Stimulated activated CD4-positive, alpha-beta T cell treated with anti-CD3 and anti-CD28 coated beads, Interleukin-4, amount 100 ng/mL, for 24 hours (primary cell): Measurements from ENCODE around the gene INTS11.

Experiments used
- DNase-seq: peaks from one replicate; pipeline ENCODE4 v3.0.0-alpha.2; 2020

Gene INTS11

GRCh38 chr1:1284221-1285101, 40.0 kb downstream of the INTS11 start:
- DNase-seq = no peak

DNA sequence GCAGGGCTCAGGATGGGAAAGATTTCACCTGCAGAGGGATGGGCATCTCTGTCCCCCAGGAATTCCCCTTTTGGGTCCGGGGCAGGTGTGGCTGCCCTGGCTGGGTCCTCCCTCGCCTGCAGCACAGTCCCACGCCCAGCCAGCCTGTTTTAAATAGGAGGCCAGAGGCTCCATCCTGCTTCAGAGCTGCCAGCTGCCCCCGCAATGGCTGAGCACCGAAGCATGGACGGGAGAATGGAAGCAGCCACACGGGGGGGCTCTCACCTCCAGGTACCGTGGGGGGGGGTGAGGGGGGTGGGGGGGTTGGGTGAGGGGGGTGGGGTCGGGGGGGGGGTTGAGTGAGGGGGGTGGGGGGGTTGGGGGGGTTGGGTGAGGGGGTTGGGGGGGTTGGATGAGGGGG, 40.6 kb downstream of the INTS11 start:
- no peak for DNase-seq

- no peak for DNase-seq
Observed at GRCh38 chr1:1282998-1283397, 41.5 kb downstream of the INTS11 start.

DNA sequence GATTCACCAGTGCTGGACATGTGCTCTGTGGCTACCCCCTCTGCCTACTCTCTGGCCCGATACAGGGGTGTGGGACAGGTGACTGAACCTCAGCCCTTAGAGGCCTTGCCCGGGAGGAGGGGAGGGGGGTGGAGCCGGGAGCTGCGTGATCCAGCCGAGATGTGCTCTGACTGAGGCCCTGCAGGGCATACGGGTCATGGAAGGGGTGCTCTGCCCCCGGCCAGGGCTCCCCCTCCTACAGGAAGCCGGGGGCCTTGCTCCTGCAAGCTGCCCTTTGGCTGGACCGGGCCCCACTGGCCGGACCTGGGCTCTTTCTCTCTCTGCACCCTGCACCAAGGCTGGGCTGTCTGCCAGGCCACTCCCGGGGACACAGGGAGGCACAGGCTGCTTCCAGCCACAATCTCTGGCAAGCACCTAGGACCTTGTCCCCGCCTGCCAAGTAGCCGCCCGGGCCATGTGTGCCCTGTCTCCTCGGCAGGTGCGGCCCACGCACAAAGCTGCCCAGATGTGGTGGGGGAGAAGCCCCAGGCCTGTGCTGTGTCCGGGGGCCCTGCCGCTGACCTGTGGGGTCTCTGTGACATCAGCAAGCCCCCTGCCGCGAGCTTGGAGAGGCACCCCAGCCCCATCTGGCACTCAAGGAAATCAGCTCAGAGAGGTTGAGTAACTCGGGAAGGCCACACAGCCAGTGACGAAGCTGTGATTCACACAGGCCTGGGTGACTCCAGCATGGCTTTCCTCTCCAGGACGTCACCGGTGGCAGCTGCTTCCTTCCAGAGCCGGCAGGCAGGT, 42.7 kb downstream of the INTS11 start:
- DNase-seq = no peak

- no peak for DNase-seq
Observed at GRCh38 chr1:1280782-1281481, 43.5 kb downstream of the INTS11 start.

GRCh38 chr1:1279028-1279427, 45.4 kb downstream of the INTS11 start:
- no peak for DNase-seq

GRCh38 chr1:1278620-1279019, 45.8 kb downstream of the INTS11 start:
- no peak for DNase-seq

- DNase-seq = no peak
Observed at GRCh38 chr1:1275836-1276235, 48.6 kb downstream of the INTS11 start.

GRCh38 chr1:1274931-1275431, 49.5 kb downstream of the INTS11 start:
- no peak for DNase-seq

- no peak for DNase-seq
Observed at GRCh38 chr1:1274299-1274930, 50.0 kb downstream of the INTS11 start.

DNA sequence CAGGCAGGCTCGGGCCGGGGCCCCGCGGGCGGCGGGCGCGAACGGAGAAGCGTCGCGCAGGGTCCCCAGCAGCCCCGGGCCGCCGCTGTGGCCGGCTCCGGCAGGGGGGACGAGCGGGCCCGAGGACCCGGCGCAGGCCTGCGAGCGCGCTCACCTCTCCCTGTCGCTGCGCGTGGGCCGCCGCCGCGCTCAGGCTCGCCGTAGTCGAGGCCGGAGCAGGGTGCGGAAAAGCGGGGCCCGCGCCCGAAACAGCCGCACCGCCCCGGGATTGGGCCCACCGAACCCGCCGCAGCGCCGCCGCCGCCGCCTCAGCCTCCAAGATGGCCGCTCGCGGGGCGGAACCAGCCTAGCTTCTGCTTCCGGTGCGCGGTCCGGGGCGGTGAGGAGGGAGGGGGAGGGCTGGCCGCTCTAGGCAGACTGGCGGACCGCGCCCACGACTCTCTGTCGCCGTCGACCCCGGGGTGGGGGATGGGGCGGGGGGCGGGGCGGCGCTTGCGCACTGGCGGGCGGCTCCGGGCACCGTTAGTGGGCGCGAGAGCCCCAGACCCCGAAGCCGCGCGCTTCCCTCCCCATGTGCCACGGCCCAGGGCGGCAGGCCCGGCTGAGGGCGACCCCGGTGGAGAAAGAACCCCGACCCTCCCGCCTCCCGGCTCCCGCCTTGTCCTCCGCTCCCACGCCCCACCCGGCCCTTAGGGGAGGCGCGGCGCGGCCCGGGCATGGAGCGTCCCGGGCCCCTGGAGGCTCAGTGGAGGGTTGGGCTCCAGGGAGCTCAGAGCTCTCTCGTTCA, 50.8 kb downstream of the INTS11 start, which contains the start of gene UBE2J2:
Gene UBE2J2 (minus strand): TSS at position 343 of the 787 bp plus-strand sequence. CDS start 5,862 bp downstream, outside the sequence.
- DNase-seq = peak; percentile 95

- DNase-seq = no peak
Observed at GRCh38 chr1:1273209-1273511, 51.3 kb downstream of the INTS11 start.

GRCh38 chr1:1272341-1273208, 51.9 kb downstream of the INTS11 start:
- no peak for DNase-seq

GRCh38 chr1:1270813-1271212, 53.6 kb downstream of the INTS11 start:
- DNase-seq = no peak

GRCh38 chr1:1268284-1268682, 56.2 kb downstream of the INTS11 start:
- DNase-seq = no peak

GRCh38 chr1:1267488-1268283, 56.8 kb downstream of the INTS11 start:
- DNase-seq = no peak

- no peak for DNase-seq
Observed at GRCh38 chr1:1264868-1265272, 59.6 kb downstream of the INTS11 start.

- DNase-seq = no peak
Observed at GRCh38 chr1:1264026-1264425, 60.4 kb downstream of the INTS11 start.

- no peak for DNase-seq
Observed at GRCh38 chr1:1262758-1263157, 61.7 kb downstream of the INTS11 start.

- no peak for DNase-seq
Observed at GRCh38 chr1:1262071-1262470, 62.4 kb downstream of the INTS11 start.
